Fibroblast of the aortic adventitia (primary cell): ENCODE measurements around the gene RANBP17. TPM values are rescaled to one million over a fixed set of nuclear protein-coding genes. Genes with fewer than 3 reads are reported as not detected.
"Not testable (repeated sequence)": the region's sequence is repeated elsewhere in the genome, so short reads cannot be mapped to it uniquely, and the experiment has no call there.

Experiments
- DNase-seq: peaks from one replicate; pipeline ENCODE4 v3.0.0-alpha.2; 2010; ENCODE audit warnings: low read depth
- H3K4me3 ChIP-seq: 2 replicates; pipeline ENCODE4 v1.5.1; 2011; ENCODE audit warnings: low read depth, mild to moderate bottlenecking, control low read depth, low read length, moderate library complexity
- CTCF ChIP-seq: IDR thresholded peaks from 2 replicates; pipeline ENCODE4 v1.5.1; 2011; ENCODE audit warnings: mild to moderate bottlenecking, low read length, control low read depth, inconsistent platforms; ENCODE audit not compliant: insufficient read depth
- total RNA-seq: library from RNA; depleted of rRNA; stranded (reverse); fragments of >200 nt; gene quantifications from 2 replicates; pipeline ENCODE4 v1.2.3, GENCODE V29; 2012; ENCODE audit warnings: low replicate concordance

Gene RANBP17
- total RNA-seq, 1 donor: 10.6 TPM

- TF ChIP-seq CTCF: no peak
- H3K4me3 ChIP-seq: no peak overlapping the region
- no peak for DNase-seq
These were observed 421.9 kb downstream of the RANBP17 start for GRCh38 chr5:171283753-171284152.

DNA sequence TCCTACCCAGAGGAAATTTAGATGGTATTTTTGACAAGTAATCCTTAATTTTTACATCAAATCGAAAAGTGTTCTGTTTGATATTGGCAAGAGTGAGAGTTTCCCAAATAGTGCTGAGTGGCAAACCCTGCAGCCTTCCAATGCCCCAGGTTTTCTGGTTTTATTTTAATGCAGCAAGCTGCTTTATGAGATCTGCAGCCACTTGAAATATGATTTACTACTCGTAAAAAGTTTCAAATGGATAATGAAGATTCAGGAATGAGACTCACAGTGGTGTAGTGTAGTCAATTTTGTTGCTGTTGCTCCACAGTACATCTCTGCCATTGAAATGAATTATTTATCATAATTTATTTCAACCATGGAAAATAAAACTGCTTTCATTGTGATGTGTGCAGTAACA is 423.6 kb downstream of the RANBP17 start:
- no peak for TF ChIP-seq CTCF
- no peak overlapping the region for H3K4me3 ChIP-seq
- DNase-seq: no peak

GRCh38 chr5:171288066-171288465 is 426.2 kb downstream of the RANBP17 start:
- no peak overlapping the region for H3K4me3 ChIP-seq
- TF ChIP-seq CTCF: no peak
- DNase-seq: no peak

DNA sequence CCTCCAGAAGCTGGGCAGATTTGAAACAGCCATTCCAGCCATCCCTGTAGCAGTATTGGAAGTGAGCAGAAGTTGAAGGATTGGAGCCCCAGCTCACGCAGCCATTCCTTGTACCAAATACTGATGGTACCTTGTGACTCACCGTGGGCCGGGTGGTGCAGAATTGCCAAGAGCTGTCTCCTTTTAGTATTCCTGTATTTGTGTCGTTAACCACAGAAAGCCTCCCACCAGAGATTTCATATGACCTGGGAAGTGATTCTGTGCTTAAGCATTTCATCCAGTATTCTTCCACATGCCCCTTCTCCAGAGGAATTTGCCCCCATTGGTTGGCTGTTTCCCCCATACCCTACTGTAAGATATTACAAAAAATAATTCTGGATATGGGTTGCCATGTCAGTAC is 429.6 kb downstream of the RANBP17 start:
- H3K4me3 ChIP-seq: no peak overlapping the region
- DNase-seq: no peak
- TF ChIP-seq CTCF: no peak

DNA sequence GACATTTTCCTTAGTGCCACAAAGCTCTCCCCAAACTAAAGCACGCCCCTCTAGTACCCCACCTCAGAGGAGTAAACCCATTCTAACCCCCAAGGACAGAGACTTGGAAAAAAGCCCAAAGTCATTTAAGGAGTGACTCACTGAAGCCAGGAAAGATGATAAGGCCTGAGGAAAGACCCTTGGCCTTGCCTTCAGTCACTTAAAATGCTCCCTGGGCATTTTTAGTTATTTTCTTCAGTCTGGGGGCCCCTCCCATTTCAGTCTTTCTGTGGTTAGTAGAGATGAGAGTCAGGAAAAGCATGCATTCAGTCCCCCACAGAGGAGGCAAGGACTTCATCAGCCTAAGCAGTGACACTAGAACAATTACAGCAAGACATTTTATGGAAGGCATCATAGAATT is 433.5 kb downstream of the RANBP17 start:
- TF ChIP-seq CTCF: no peak
- no peak for DNase-seq
- H3K4me3 ChIP-seq: no peak overlapping the region

GRCh38 chr5:171295801-171296200 is 434.0 kb downstream of the RANBP17 start:
- no peak overlapping the region for H3K4me3 ChIP-seq
- no peak for DNase-seq
- TF ChIP-seq CTCF: no peak

DNA sequence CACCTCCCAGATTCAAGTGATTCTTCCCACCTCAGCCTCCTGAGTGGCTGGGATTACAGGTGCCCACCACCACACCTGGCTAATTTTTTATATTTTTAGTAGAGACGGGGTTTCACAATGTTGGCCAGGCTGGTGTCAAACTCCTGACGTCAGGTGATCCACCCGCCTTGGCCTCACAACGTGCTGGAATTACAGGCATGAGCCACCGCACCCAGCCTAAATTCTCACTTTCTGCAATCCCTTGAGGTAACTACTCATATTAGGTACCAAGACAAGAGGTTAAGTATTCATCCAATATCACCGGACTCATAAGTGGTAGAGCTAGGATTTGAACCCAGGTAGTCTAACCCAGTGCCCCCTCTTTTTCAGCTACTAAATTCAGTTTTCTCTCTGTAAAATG is 436.1 kb downstream of the RANBP17 start:
- not testable (repeated sequence) for H3K4me3 ChIP-seq, DNase-seq

- no peak overlapping the region for H3K4me3 ChIP-seq
- no peak for DNase-seq
- no peak for TF ChIP-seq CTCF
These were observed 437.4 kb downstream of the RANBP17 start for GRCh38 chr5:171299228-171299627.
